Chondrocyte (in vitro differentiated cells): Measurements from ENCODE around the gene KCNK16. TPM values are rescaled to one million over a fixed set of nuclear protein-coding genes. Genes with fewer than 3 reads are reported as not detected.

Experiments
- DNase-seq: peaks from one replicate; pipeline ENCODE4 v3.0.0; 2021; ENCODE audit warnings: mixed read lengths, low spot score
- H3K27ac Mint-ChIP-seq: one replicate; pipeline ENCODE4 v1.8.0; 2021; ENCODE audit warnings: mild to moderate bottlenecking, moderate library complexity, mixed read lengths; ENCODE audit not compliant: unreplicated experiment
- H3K27me3 Mint-ChIP-seq: 2 replicates; pipeline ENCODE4 v1.8.0; 2021; ENCODE audit warnings: low read depth, mixed read lengths
- H3K36me3 Mint-ChIP-seq: 2 replicates; pipeline ENCODE4 v1.8.0; 2021; ENCODE audit warnings: low read depth, mixed read lengths
- H3K4me1 Mint-ChIP-seq: 2 replicates; pipeline ENCODE4 v1.8.0; 2021; ENCODE audit warnings: low read depth, mild to moderate bottlenecking, mixed read lengths
- H3K4me3 Mint-ChIP-seq: one replicate; pipeline ENCODE4 v1.8.0; 2021; ENCODE audit warnings: mild to moderate bottlenecking, moderate library complexity, mixed read lengths; ENCODE audit not compliant: unreplicated experiment
- H3K9me3 Mint-ChIP-seq: 2 replicates; pipeline ENCODE4 v1.8.0; 2021; ENCODE audit warnings: low read depth, mixed read lengths
- CTCF ChIP-seq: fragments of 200-600 bp; sonication (generic); IDR thresholded peaks from 2 replicates; pipeline ENCODE4 v1.5.0; 2021; ENCODE audit warnings: antibody characterized with exemption, mild to moderate bottlenecking, moderate library complexity
- total RNA-seq: library from RNA; stranded (reverse); gene quantifications from 3 replicates; pipeline ENCODE4 v1.2.1, GENCODE V29; 2021

The KCNK16 gene
- total RNA-seq, 1 donor from 2014 or later, result not detected

GRCh38 chr6:39327507-39327906 is 5.0 kb upstream of the KCNK16 start:
- no peak overlapping the region for H3K4me3 Mint-ChIP-seq
- H3K27me3 Mint-ChIP-seq, result peaks cover 81% of the 10 kb centered on the region
- no peaks in the 10 kb centered on the region for H3K9me3 Mint-ChIP-seq
- no peak for TF ChIP-seq CTCF
- DNase-seq, result no peak
- H3K27ac Mint-ChIP-seq, result no peak overlapping the region
- no peaks in the 10 kb centered on the region for H3K36me3 Mint-ChIP-seq
- H3K4me1 Mint-ChIP-seq, result no peaks in the 10 kb centered on the region

DNA sequence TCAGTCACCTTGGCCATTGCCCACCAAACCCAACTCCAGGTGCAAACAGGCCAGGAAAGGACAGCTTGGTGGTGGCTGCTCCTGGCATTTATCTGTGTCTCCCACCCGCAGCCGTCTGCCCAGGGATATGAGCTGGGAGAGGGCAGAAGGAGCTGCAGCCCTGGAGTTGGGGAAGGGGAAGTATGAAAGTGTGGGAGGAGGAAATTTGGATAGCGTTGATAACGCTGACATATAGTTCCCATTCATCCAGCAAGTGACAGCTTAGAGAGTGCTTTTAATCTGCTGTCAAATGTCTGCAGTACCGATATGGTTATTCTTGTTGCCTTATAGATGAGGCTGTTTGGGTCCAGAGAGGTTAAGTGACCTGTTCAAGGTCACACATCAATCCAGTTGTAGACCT is 741 bp downstream of the KCNK16 start:
- no peak for DNase-seq
- Mint-ChIP-seq H3K4me1 (no peaks in the 10 kb centered on the region), H3K9me3 (no peaks in the 10 kb centered on the region), H3K27ac (no peak overlapping the region), H3K36me3 (peaks cover 2% of the 10 kb centered on the region), H3K4me3 (no peak overlapping the region), H3K27me3 (peaks cover 72% of the 10 kb centered on the region)
- TF ChIP-seq CTCF, result no peak

- H3K4me1 Mint-ChIP-seq, result no peaks in the 10 kb centered on the region
- H3K4me3 Mint-ChIP-seq, result no peak overlapping the region
Measured at GRCh38 chr6:39320363-39320984, 2.0 kb downstream of the KCNK16 start.

GRCh38 chr6:39319621-39320362 is 2.7 kb downstream of the KCNK16 start:
- Mint-ChIP-seq H3K4me3 (no peak overlapping the region), H3K9me3 (no peaks in the 10 kb centered on the region), H3K36me3 (peaks cover 2% of the 10 kb centered on the region), H3K4me1 (no peaks in the 10 kb centered on the region), H3K27ac (no peak overlapping the region), H3K27me3 (peaks cover 71% of the 10 kb centered on the region)
- TF ChIP-seq CTCF, result no peak
- DNase-seq, result no peak

More at GRCh38 chr6:39320363-39320984, 2.0 kb downstream of the KCNK16 start:
- TF ChIP-seq CTCF, result no peak
- no peak overlapping the region for H3K27ac Mint-ChIP-seq
- no peaks in the 10 kb centered on the region for H3K9me3 Mint-ChIP-seq
- no peak for DNase-seq
- H3K27me3 Mint-ChIP-seq, result peaks cover 69% of the 10 kb centered on the region
- H3K36me3 Mint-ChIP-seq, result peaks cover 2% of the 10 kb centered on the region

- Mint-ChIP-seq H3K27ac (no peak overlapping the region), H3K27me3 (peaks cover 72% of the 10 kb centered on the region), H3K9me3 (no peaks in the 10 kb centered on the region), H3K36me3 (peaks cover 2% of the 10 kb centered on the region), H3K4me1 (peaks cover 5% of the 10 kb centered on the region), H3K4me3 (no peak overlapping the region)
- DNase-seq, result no peak
- no peak for TF ChIP-seq CTCF
Measured at GRCh38 chr6:39317256-39317655, 5.2 kb downstream of the KCNK16 start.
